GM19043 (cell line): Measurements from ENCODE around the gene SPDYE2B.
"Not testable (repeated sequence)": the region's sequence is repeated elsewhere in the genome, so short reads cannot be mapped to it uniquely, and the experiment has no call there.

Experiments
- ATAC-seq: cut with Tn5 transposase; IDR thresholded peaks from one replicate; pipeline ENCODE4 v1.9.1; 2021; ENCODE audit warnings: low read depth; ENCODE audit not compliant: unreplicated experiment

The SPDYE2B gene

GRCh38 chr7:102642691-102643090 is 7.4 kb upstream of the SPDYE2B start, which contains the start of gene UPK3BL1:
TSS of gene UPK3BL1 (minus strand) at chr7:102642791. CDS start at chr7:102642741, 50 bp downstream.
- ATAC-seq = not testable (repeated sequence)

DNA sequence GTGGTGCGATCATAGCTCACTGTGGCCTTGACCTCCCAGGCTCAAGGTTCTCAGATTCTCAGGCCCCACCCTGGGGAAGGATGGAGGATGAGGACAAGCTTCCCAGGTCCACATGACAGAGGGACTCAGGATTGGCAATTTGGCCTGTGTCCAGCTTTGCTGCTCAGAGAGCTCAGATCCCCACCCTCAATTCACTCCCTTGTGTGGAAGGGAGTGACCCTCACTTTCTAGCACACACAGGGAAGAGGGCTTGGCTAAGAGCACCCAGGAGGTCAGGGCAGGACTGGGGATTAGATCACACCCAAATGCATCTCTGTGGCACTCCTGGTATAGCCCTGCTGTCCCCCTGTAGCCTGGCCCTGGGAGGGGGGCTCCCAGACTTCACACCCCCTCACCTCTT is 6.7 kb upstream of the SPDYE2B start:
- ATAC-seq = not testable (repeated sequence)

DNA sequence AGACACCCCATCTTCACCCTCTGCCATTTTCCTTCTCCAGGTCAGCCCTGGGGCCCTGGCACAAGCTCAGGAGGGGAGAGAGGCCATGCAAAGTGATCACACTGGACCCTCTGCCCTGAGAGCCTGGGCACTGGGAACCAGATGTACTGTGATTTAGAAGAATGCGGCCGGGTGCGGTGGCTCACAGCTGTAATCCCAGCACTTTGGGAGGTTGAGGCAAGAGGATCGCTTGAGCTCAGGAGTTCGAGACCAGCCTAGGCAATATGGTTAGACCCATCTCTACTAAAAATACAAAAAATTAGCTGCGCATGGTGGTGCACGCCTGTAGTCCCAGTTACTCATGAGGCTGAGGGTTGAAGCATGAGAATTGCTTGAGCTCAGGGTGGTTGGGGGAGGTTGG is 2.3 kb upstream of the SPDYE2B start:
- ATAC-seq = not testable (repeated sequence)

- not testable (repeated sequence) for ATAC-seq
Observed at GRCh38 chr7:102664765-102665164, 14.6 kb downstream of the SPDYE2B start.

GRCh38 chr7:102666850-102667249 is 16.7 kb downstream of the SPDYE2B start:
- not testable (repeated sequence) for ATAC-seq

DNA sequence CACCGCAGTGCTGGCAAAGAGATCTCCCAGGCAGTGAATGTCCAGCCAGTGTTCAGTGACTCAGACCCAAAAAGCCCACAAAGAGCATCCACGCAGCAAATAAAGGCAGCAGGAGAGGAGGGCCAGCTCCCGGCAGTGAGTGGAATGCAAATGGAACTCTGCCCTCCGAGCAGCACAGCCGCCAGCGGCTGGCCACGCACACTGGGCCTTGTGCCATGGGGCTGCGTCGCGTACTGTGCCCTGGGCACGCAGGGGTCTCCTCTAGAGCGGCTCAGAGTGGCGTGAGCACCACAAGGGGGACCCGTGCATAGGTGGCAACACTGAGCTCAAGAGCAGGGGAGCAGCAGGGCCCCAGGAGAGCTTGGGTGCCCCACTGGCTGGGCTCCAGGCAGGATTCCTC is 17.4 kb downstream of the SPDYE2B start:
- ATAC-seq = not testable (repeated sequence)

- peak; percentile 79 for ATAC-seq
Observed at GRCh38 chr7:102671166-102671955, 21.2 kb downstream of the SPDYE2B start, which contains the start of gene POLR2J2. TSS of gene POLR2J2 (minus strand) at chr7:102671663. CDS start at chr7:102671601, 62 bp downstream.

- peak; percentile 28 for ATAC-seq
Observed at GRCh38 chr7:102671956-102672307, 21.8 kb downstream of the SPDYE2B start.

- not testable (repeated sequence) for ATAC-seq
Observed at GRCh38 chr7:102673447-102674067, 23.4 kb downstream of the SPDYE2B start.

DNA sequence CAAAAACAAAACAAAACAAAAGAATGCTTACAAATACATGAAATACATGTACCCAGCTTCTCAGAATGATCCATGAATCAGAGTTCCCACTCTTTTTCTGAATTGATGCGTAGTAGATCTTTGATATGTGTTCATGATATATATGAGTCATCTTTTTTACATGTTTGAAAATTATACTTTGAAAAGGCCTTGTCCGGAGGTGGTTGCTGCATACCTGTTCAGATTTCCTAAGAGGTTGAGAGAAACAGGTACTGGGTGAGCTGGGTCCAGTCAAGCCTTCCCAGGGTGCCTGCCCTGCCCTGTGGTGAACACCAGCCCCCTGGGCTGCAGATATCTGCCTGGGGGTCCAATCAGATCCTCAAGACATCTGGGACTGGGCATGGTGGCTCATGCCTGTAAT is 25.4 kb downstream of the SPDYE2B start:
- ATAC-seq = not testable (repeated sequence)

GRCh38 chr7:102680780-102681179 is 30.7 kb downstream of the SPDYE2B start:
- ATAC-seq = not testable (repeated sequence)

GRCh38 chr7:102682560-102682959 is 32.4 kb downstream of the SPDYE2B start:
- ATAC-seq = not testable (repeated sequence)

DNA sequence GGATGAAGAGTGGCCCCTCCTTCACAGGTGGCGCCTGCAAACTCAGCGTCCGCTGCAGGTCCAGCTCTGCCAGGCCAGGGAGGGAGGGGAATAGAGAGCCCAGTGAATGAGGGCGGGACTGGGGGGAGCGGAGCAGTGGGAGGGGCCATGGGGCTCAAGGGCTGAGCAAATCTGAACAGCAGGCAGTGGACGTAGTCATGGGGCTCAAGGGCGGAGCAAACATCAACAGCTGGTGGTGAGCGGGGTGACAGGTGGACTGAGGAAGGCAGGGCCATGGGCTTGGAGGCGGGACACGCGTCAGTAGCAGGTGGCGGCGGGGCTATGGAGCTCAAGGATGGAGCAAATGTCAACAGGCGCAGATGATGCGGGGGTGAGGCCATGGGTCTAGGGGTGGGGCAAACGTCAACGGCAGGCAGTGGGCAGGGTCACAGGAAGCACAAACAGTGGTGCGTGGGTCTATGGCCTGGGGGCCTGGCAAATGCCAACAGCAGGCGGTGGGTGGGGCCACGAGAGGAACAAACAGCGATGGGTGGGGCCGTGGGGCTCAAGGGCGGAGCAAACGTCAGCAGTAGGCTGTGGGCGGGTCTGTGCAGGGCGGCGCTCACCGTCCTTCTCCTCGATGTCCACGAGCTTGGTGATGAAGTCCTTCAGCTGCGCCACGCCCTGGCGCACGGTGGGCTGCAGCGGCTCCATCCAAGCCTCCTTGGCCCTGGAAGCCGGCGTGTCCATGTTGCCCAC is 38.3 kb downstream of the SPDYE2B start:
- peak; percentile 63 for ATAC-seq

DNA sequence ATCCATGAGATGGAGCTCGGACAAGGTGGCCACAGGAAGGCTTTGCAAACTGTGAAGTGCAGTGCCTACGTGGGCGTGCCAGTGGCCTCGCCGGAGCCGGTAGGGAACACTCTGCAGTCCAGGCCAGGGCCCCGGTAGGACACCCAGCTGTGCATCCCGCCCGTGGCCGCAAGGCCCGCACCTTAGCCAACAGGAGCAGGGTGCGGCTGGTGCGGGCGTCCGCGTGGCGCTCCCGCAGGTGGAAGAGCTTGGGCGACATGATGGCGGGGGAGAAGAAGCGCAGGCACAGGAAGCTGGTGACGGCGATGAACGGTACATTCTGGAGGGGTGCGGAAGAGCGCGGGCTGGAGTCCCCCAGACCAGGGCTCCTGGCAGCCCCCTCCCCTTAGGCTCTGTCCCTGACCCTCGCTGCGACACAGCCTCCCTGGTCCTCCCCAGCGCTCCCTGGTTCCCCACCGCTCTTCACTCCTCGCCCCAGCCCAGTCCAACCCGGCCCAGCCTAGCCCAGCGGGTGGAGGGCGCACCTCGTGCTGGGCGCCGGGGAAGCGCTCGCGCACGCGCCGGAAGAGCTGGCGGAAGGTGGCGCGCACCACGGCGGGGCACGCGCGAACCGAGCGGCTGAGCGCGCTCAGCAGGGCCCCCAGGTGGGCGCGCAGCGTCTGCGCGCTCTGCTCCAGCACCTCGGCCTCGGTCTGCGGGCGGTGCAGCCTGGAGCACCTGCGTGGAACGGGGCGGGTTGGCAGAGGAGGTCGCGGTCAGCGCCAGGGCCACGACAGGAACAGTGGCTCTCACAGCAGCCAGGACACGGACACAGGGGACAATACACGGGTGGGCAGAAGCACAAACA is 39.5 kb downstream of the SPDYE2B start:
- peak; percentile 69 for ATAC-seq

DNA sequence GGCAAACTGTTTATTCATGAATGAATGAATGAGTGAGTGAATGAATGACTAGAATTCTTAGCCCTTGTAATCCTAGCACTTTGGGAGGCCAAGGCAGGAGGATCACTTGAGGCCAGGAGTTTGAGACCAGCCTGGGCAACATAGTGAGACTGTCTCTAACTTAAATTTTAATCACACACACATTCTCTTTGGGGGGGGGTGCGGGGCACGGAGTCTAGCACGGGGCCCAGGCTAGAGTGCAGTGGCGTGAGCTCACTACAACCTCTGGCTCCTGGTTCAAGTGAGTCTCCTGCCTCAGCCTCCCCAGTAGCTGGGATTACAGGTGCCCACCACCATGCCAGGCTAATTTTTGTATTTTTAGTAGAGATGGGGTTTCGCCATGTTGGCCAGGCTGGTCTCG is 40.5 kb downstream of the SPDYE2B start:
- ATAC-seq = not testable (repeated sequence)

DNA sequence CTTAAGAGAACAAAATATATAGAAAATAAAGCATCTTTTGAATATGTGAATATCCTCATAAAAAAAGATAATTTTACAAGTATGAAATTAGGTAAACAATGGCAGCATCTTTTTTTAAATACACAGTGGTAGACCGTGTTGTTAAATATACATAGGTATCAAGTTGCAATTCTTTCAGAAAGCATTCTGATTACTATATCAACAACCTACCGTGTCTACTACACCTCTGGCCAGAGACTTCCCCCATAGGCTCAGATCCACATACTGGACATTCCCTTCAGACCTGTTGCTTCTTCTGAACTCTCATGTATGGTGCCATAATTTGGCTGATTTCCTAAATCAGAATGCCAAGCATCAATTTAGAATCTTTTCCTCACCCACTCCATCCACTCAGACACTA is 43.9 kb downstream of the SPDYE2B start:
- ATAC-seq = not testable (repeated sequence)

GRCh38 chr7:102695033-102695552 is 45.0 kb downstream of the SPDYE2B start:
- ATAC-seq = peak; percentile 78

- ATAC-seq = not testable (repeated sequence)
Observed at GRCh38 chr7:102696009-102696408, 45.9 kb downstream of the SPDYE2B start.

- ATAC-seq = not testable (repeated sequence)
Observed at GRCh38 chr7:102697642-102698512, 47.8 kb downstream of the SPDYE2B start.
